ENCODE measurements around the gene CIDEC.

- TF ChIP-seq CTCF (conservative IDR thresholded peaks at IDR 0.05; ENCODE audit: low read length) (no peak), EZH2phosphoT487 (IDR thresholded peaks at IDR 0.05; ENCODE audit: borderline replicate concordance, low read depth, low read length) (no peak)
Observed at GRCh38 chr3:9861626-9862130, 18.4 kb downstream of the CIDEC start.

Measured in OCI-LY7 (cell line).